K562 (cell line): ENCODE measurements around the gene LRFN2. TPM values are rescaled to one million over a fixed set of nuclear protein-coding genes. Genes with fewer than 3 reads are reported as not detected.

Experiments
- ATAC-seq: fragments of 200-7000 bp; cut with Tn5 transposase; 3 replicates; pipeline ENCODE4 v1.9.1; 2020; ENCODE audit warnings: moderate library complexity
- BruUV-seq: library from RNA; stranded (reverse); fragments of 400-500 nt; replicated peaks from 2 replicates; lab custom pipeline; 2021; lab: Mats Ljungman, UMichigan
- CTCF ChIA-PET: fragments of 300-600 bp; formaldehyde crosslinking; extraction: SDS; loops from one replicate; lab custom pipeline; 2021; ENCODE audit warnings: low intra/inter-chr PET ratio; lab: Yijun Ruan, JAX
- POLR2A ChIA-PET: fragments of 300-600, 350-650 bp; sonication (Branson Sonifier 250); formaldehyde crosslinking; extraction: SDS; loops from one replicate; lab custom pipeline; 2021; ENCODE audit warnings: antibody characterized with exemption, inconsistent platforms; lab: Yijun Ruan, JAX
- DNase-seq, 4 experiments: peaks; one replicate each; pipeline versions ENCODE4 v3.0.0 to v3.0.0-alpha.2; 2011 to 2018; ENCODE audit warnings: low spot score in 3 of 4, mixed read lengths in 3 of 4; ENCODE audit errors: extremely low read depth in 1 of 4
- FAIRE-seq: peaks from 2 replicates; lab custom pipeline; 2011; peaks lifted over from hg19 to GRCh38; lab: Jason Lieb, UNC
- H2AFZ ChIP-seq: 2 replicates; pipeline ENCODE4 v1.6.0; 2011; ENCODE audit warnings: low read depth, low read length, control low read depth, inconsistent platforms
- H3K27ac ChIP-seq: fragments of 200-600 bp; 3 replicates; pipeline ENCODE4 v1.8.0; 2011; ENCODE audit warnings: low read depth, mild to moderate bottlenecking, control low read depth, inconsistent platforms, low read length, moderate library complexity, mixed read lengths; ENCODE audit errors: extremely low read depth
- H3K27me3 ChIP-seq, 2 experiments: fragments of 300-600 bp in 1 of 2; 2 replicates in 1 of 2; 3 replicates in 1 of 2; pipeline versions ENCODE4 v1.6.0 to v1.8.0; 2011; ENCODE audit warnings: inconsistent platforms in 2 of 2, low read length in 2 of 2, mild to moderate bottlenecking in 1 of 2, mixed read lengths in 1 of 2, moderate library complexity in 1 of 2; ENCODE audit not compliant: control insufficient read depth in 2 of 2, insufficient read depth in 2 of 2
- H3K36me3 ChIP-seq: fragments of 300-600 bp; 3 replicates; pipeline ENCODE4 v1.8.0; 2011; ENCODE audit warnings: mild to moderate bottlenecking, low read length, inconsistent platforms; ENCODE audit not compliant: control insufficient read depth, insufficient read depth
- H3K4me1 ChIP-seq, 2 experiments: fragments of 200-600 bp in 1 of 2; replicated peaks in 1 of 2; 2 replicates in 1 of 2; 3 replicates in 1 of 2; pipeline versions ENCODE4 v1.5.1 to v1.8.0; 2011; ENCODE audit warnings: inconsistent platforms in 2 of 2, low read length in 2 of 2, mild to moderate bottlenecking in 1 of 2, mixed read lengths in 1 of 2, moderate library complexity in 1 of 2; ENCODE audit not compliant: control insufficient read depth in 2 of 2, insufficient read depth in 2 of 2
- H3K4me2 ChIP-seq: 2 replicates; pipeline ENCODE4 v1.6.1; 2011; ENCODE audit warnings: low read length, control low read depth, inconsistent platforms, mixed read lengths; ENCODE audit not compliant: insufficient read depth
- H3K4me3 ChIP-seq: fragments of 200-600 bp; sonication (generic), shearing (Covaris generic); 2 replicates; pipeline ENCODE4 v1.5.1; 2016; ENCODE audit warnings: control low read depth, inconsistent platforms
- H3K79me2 ChIP-seq: fragments of 200-600 bp; 3 replicates; pipeline ENCODE4 v1.8.0; 2011; ENCODE audit warnings: low read length, inconsistent platforms; ENCODE audit not compliant: control insufficient read depth, insufficient read depth
- H3K9ac ChIP-seq, 2 experiments: 2 replicates each; pipeline versions ENCODE4 v1.6.0 to v1.6.1; 2011; ENCODE audit warnings: low read depth in 2 of 2, low read length in 2 of 2, control low read depth in 1 of 2, inconsistent platforms in 1 of 2, mild to moderate bottlenecking in 1 of 2, mixed read lengths in 1 of 2; ENCODE audit not compliant: insufficient read depth in 1 of 2
- H3K9me1 ChIP-seq: one replicate; pipeline ENCODE4 v1.6.0; 2011; ENCODE audit warnings: inconsistent platforms, mild to moderate bottlenecking, low read length, moderate library complexity; ENCODE audit not compliant: control insufficient read depth, insufficient read depth
- H3K9me3 ChIP-seq: replicated peaks from 2 replicates; pipeline ENCODE4 v1.5.1; 2011; ENCODE audit warnings: low read depth, low read length, inconsistent platforms; ENCODE audit not compliant: control insufficient read depth, insufficient read depth
- H4K20me1 ChIP-seq: replicated peaks from 2 replicates; pipeline ENCODE4 v1.6.1; 2011; ENCODE audit warnings: low read length, inconsistent platforms, mixed read lengths; ENCODE audit not compliant: control insufficient read depth, insufficient read depth
- ATF1 ChIP-seq, 2 experiments: fragments of 450-650 bp in 1 of 2; IDR thresholded peaks; 2 replicates each; pipeline ENCODE4 v1.6.1; 2016; ENCODE audit warnings: missing compliant biosample characterization in 1 of 2, missing genetic modification characterization in 1 of 2
- CBFA2T2 ChIP-seq: fragments of 450-650 bp; conservative IDR thresholded peaks from 2 replicates; pipeline ENCODE4 v1.6.1; 2017; ENCODE audit warnings: mild to moderate bottlenecking
- SIN3B ChIP-seq: fragments of 450-650 bp; IDR thresholded peaks from 2 replicates; pipeline ENCODE4 v1.6.1; 2017; ENCODE audit warnings: low read depth, mild to moderate bottlenecking, moderate library complexity
- SRSF9 ChIP-seq: fragments of 200-400 bp; formaldehyde crosslinking; IDR thresholded peaks from 2 replicates; pipeline ENCODE4 v1.6.1; 2017; ENCODE audit warnings: low read depth, low read length, borderline replicate concordance
- ZBTB17 ChIP-seq: fragments of 450-650 bp; formaldehyde crosslinking; IDR thresholded peaks from 2 replicates; pipeline ENCODE4 v1.4.0; 2020; ENCODE audit warnings: mild to moderate bottlenecking
- ZC3H4 ChIP-seq: sonication (generic); formaldehyde crosslinking; IDR thresholded peaks from 2 replicates; pipeline ENCODE4 v1.9.0; 2021; ENCODE audit warnings: missing genetic modification reagents, borderline replicate concordance
- ZNF408 ChIP-seq: fragments of 250-450 bp; sonication (Bioruptor Pico); IDR thresholded peaks from 2 replicates; pipeline ENCODE4 v1.4.0; 2020; ENCODE audit warnings: low read depth, mild to moderate bottlenecking, moderate library complexity
- WGBS: fragments of 100-300 bp; shearing (Covaris generic); methylation state at CpG from one replicate; pipeline ENCODE4 v1.1.6; 2016; ENCODE audit warnings: low coverage, mixed read lengths; ENCODE audit not compliant: insufficient coverage; ENCODE audit errors: missing lambda C conversion rate; 5-methylcytosine and 5-hydroxymethylcytosine counted together
- in situ Hi-C: fragments of 300-500 bp; cut with MboI; formaldehyde crosslinking; loops from 4 replicates; pipeline ENCODE4 v1.15.0; 2018; ENCODE audit warnings: inconsistent platforms, mixed read lengths
- intact Hi-C: fragments of 100-400 bp; cut with micrococcal nuclease; formaldehyde crosslinking; loops from 2 replicates; pipeline ENCODE4 v1.14.2; 2022
- polyA plus RNA-seq, 8 experiments: library from polyadenylated mRNA; depleted of rRNA in 4 of 8; stranded (reverse) in 5 of 8; unstranded in 3 of 8; fragments of >200 nt; fragmentation: Nextera tagmentation in 2 of 8; fragmentation: Illumina TruSeq in 1 of 8; extraction: Ambion mirVana in 2 of 8; extraction: Trizol in 1 of 8; gene quantifications; 2 replicates each; pipeline versions ENCODE4 v1.2.1 to v1.2.3, GENCODE V29; 2011 to 2014; ENCODE audit warnings: inconsistent platforms in 1 of 8, missing spikeins in 1 of 8
- total RNA-seq, 7 experiments: library from RNA; depleted of rRNA in 6 of 7; stranded (reverse); fragments of >200 nt in 6 of 7; fragmentation: Illumina TruSeq in 2 of 7; extraction: Trizol in 2 of 7; gene quantifications; 2 replicates each; pipeline versions ENCODE4 v1.2.1 to v1.2.3, GENCODE V29; 2011 to 2021; ENCODE audit warnings: low replicate concordance in 1 of 7
- TF ChIP-seq, protein P1 (sequence below): fragments of 450-650 bp; IDR thresholded peaks from 2 replicates; pipeline ENCODE4 v1.6.1; 2016; ENCODE audit warnings: borderline replicate concordance
- TF ChIP-seq, protein P2 (sequence below): fragments of 250-450 bp; sonication (Bioruptor Pico); IDR thresholded peaks from 2 replicates; pipeline ENCODE4 v1.8.0; 2022; ENCODE audit warnings: inconsistent platforms
- TF ChIP-seq, protein P3 (sequence below): IDR thresholded peaks from 3 replicates; pipeline ENCODE4 v1.6.1; 2011; ENCODE audit warnings: borderline replicate concordance, mild to moderate bottlenecking, moderate library complexity; ENCODE audit not compliant: insufficient read length; ENCODE audit errors: extremely low read depth
- TF ChIP-seq, protein P4 (sequence below): sonication (generic); formaldehyde crosslinking; IDR thresholded peaks from 2 replicates; pipeline ENCODE4 v1.8.0; 2023; ENCODE audit warnings: mild to moderate bottlenecking, missing genetic modification reagents

LRFN2 gene
- total and polyA plus RNA-seq, 9 of the 15 experiments (the other 6 are each of a cell fraction or from before 2014, with no cell fraction given): not detected

DNA sequence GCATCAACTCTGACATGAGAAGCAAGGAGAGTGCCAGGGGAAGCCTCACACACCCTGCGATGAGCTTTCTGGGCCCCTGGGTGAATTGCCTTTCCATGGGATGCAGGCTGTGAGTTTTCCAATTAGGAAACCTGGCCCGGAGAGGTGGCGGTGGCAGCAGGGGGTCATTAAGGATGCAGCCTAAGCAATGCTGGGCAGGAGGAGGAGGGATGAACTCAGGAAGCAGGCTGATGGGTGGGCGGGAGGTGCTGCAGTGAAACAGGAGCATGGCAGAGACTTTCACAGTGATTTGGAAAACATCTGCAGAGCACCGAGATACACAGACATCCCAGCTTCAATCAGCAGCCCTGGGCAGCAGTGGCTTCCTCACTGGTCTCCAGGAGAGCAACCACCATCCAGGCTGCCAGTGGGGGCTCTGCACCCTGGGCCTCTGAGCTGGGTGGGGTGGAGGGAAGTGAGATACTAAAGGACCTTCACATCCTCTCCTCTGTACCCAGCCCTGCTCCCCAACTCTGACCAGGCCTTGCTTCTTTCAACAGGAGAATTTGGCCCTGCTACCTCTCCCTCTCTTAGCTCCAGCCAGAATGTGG lies 44.9 kb downstream of the LRFN2 start:
- no peaks in the 10 kb centered on the region for H3K36me3 ChIP-seq
- CTCF ChIA-PET: no interaction called here
- TF ChIP-seq ATF1 (CRISPR knock-in tag; IDR thresholded peaks at IDR 0.05): no peak
- TF ChIP-seq ATF1 (tag; IDR thresholded peaks at IDR 0.05): no peak
- TF ChIP-seq, protein P1, sequence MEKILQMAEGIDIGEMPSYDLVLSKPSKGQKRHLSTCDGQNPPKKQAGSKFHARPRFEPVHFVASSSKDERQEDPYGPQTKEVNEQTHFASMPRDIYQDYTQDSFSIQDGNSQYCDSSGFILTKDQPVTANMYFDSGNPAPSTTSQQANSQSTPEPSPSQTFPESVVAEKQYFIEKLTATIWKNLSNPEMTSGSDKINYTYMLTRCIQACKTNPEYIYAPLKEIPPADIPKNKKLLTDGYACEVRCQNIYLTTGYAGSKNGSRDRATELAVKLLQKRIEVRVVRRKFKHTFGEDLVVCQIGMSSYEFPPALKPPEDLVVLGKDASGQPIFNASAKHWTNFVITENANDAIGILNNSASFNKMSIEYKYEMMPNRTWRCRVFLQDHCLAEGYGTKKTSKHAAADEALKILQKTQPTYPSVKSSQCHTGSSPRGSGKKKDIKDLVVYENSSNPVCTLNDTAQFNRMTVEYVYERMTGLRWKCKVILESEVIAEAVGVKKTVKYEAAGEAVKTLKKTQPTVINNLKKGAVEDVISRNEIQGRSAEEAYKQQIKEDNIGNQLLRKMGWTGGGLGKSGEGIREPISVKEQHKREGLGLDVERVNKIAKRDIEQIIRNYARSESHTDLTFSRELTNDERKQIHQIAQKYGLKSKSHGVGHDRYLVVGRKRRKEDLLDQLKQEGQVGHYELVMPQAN: no peak
- TF ChIP-seq, protein P2, sequence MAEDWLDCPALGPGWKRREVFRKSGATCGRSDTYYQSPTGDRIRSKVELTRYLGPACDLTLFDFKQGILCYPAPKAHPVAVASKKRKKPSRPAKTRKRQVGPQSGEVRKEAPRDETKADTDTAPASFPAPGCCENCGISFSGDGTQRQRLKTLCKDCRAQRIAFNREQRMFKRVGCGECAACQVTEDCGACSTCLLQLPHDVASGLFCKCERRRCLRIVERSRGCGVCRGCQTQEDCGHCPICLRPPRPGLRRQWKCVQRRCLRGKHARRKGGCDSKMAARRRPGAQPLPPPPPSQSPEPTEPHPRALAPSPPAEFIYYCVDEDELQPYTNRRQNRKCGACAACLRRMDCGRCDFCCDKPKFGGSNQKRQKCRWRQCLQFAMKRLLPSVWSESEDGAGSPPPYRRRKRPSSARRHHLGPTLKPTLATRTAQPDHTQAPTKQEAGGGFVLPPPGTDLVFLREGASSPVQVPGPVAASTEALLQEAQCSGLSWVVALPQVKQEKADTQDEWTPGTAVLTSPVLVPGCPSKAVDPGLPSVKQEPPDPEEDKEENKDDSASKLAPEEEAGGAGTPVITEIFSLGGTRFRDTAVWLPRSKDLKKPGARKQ: no peak
- TF ChIP-seq ZBTB17 (CRISPR knock-in tag): no peak
- no peak for TF ChIP-seq CBFA2T2
- TF ChIP-seq, protein P3, sequence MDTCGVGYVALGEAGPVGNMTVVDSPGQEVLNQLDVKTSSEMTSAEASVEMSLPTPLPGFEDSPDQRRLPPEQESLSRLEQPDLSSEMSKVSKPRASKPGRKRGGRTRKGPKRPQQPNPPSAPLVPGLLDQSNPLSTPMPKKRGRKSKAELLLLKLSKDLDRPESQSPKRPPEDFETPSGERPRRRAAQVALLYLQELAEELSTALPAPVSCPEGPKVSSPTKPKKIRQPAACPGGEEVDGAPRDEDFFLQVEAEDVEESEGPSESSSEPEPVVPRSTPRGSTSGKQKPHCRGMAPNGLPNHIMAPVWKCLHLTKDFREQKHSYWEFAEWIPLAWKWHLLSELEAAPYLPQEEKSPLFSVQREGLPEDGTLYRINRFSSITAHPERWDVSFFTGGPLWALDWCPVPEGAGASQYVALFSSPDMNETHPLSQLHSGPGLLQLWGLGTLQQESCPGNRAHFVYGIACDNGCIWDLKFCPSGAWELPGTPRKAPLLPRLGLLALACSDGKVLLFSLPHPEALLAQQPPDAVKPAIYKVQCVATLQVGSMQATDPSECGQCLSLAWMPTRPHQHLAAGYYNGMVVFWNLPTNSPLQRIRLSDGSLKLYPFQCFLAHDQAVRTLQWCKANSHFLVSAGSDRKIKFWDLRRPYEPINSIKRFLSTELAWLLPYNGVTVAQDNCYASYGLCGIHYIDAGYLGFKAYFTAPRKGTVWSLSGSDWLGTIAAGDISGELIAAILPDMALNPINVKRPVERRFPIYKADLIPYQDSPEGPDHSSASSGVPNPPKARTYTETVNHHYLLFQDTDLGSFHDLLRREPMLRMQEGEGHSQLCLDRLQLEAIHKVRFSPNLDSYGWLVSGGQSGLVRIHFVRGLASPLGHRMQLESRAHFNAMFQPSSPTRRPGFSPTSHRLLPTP: no peak
- TF ChIP-seq, protein P4, sequence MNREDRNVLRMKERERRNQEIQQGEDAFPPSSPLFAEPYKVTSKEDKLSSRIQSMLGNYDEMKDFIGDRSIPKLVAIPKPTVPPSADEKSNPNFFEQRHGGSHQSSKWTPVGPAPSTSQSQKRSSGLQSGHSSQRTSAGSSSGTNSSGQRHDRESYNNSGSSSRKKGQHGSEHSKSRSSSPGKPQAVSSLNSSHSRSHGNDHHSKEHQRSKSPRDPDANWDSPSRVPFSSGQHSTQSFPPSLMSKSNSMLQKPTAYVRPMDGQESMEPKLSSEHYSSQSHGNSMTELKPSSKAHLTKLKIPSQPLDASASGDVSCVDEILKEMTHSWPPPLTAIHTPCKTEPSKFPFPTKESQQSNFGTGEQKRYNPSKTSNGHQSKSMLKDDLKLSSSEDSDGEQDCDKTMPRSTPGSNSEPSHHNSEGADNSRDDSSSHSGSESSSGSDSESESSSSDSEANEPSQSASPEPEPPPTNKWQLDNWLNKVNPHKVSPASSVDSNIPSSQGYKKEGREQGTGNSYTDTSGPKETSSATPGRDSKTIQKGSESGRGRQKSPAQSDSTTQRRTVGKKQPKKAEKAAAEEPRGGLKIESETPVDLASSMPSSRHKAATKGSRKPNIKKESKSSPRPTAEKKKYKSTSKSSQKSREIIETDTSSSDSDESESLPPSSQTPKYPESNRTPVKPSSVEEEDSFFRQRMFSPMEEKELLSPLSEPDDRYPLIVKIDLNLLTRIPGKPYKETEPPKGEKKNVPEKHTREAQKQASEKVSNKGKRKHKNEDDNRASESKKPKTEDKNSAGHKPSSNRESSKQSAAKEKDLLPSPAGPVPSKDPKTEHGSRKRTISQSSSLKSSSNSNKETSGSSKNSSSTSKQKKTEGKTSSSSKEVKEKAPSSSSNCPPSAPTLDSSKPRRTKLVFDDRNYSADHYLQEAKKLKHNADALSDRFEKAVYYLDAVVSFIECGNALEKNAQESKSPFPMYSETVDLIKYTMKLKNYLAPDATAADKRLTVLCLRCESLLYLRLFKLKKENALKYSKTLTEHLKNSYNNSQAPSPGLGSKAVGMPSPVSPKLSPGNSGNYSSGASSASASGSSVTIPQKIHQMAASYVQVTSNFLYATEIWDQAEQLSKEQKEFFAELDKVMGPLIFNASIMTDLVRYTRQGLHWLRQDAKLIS: no peak
- TF ChIP-seq SRSF9: no peak
- no peak for TF ChIP-seq ZC3H4 (CRISPR knock-in tag)
- TF ChIP-seq SIN3B: no peak
- TF ChIP-seq ZNF408: no peak
- POLR2A ChIA-PET: interaction anchor here (0.6 kb wide), 1 partner anchor 254 kb away, joined by 3 read pairs; no protein-coding TSS in a partner anchor
- intact Hi-C loops: loop anchor here (10.0 kb wide), 2 partner anchors 303 to 483 kb away; no protein-coding TSS in a partner anchor
- no peak overlapping the region for H2AFZ ChIP-seq
- ATAC-seq (no peak), DNase-seq (no peak), FAIRE-seq (no peak)
- no peak overlapping the region for H3K4me2 ChIP-seq
- in situ Hi-C loops: no loop called here
- WGBS: under 1% methylated on average over 5 of the region's 5 CpGs
- H3K27me3 ChIP-seq: peaks cover 6 to 64% of the 10 kb centered on the region in 2 experiments; a peak in 3 of 5 replicates
- no peaks in the 10 kb centered on the region for H3K9me3 ChIP-seq
- H3K27ac ChIP-seq: no peak overlapping the region
- no peaks in the 10 kb centered on the region for H3K4me1 ChIP-seq
- no peaks in the 10 kb centered on the region for H3K9me1 ChIP-seq
- H3K4me3 ChIP-seq: no peak overlapping the region
- no peaks in the 10 kb centered on the region for H3K79me2 ChIP-seq
- BruUV-seq: no TSS peak
- H4K20me1 ChIP-seq: peaks cover 17% of the 10 kb centered on the region
- no peak overlapping the region for H3K9ac ChIP-seq
